AG10803 (cell line): ENCODE data around the gene RERE.

Experiments
- DNase-seq: peaks from one replicate; pipeline ENCODE4 v3.0.0; 2010; ENCODE audit warnings: low read depth
- H3K4me3 ChIP-seq: 2 replicates; pipeline ENCODE4 v1.5.1; 2011; ENCODE audit warnings: mild to moderate bottlenecking, low read length, control low read depth
- TF ChIP-seq, protein P1 (sequence below): conservative IDR thresholded peaks from 2 replicates; pipeline ENCODE4 v1.5.1; 2011; ENCODE audit warnings: mild to moderate bottlenecking, low read length, control low read depth, inconsistent platforms

RERE gene

DNA sequence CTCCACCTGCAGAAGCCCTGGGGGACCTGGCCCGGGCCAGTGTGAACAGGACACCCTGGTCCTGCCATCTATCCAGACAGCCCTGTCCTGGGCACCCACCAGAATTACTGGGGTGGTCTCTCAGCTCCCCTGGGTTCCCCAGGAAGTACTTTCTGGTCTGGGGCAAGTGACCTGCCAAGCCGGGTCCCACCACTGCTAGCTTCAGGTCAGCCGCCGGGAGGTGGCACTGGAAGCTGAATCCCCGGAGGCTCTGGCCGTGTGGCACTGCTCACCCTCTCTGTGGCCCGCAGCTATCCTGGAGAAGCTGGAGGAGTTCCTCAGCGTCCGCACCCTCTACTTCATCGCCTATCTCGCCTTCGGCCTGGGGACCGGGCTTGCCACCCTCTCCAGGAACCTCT lies 478.2 kb downstream of the RERE start:
- TF ChIP-seq, protein P1, sequence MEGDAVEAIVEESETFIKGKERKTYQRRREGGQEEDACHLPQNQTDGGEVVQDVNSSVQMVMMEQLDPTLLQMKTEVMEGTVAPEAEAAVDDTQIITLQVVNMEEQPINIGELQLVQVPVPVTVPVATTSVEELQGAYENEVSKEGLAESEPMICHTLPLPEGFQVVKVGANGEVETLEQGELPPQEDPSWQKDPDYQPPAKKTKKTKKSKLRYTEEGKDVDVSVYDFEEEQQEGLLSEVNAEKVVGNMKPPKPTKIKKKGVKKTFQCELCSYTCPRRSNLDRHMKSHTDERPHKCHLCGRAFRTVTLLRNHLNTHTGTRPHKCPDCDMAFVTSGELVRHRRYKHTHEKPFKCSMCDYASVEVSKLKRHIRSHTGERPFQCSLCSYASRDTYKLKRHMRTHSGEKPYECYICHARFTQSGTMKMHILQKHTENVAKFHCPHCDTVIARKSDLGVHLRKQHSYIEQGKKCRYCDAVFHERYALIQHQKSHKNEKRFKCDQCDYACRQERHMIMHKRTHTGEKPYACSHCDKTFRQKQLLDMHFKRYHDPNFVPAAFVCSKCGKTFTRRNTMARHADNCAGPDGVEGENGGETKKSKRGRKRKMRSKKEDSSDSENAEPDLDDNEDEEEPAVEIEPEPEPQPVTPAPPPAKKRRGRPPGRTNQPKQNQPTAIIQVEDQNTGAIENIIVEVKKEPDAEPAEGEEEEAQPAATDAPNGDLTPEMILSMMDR: no peak
- H3K4me3 ChIP-seq: no peak overlapping the region
- DNase-seq: no peak

DNA sequence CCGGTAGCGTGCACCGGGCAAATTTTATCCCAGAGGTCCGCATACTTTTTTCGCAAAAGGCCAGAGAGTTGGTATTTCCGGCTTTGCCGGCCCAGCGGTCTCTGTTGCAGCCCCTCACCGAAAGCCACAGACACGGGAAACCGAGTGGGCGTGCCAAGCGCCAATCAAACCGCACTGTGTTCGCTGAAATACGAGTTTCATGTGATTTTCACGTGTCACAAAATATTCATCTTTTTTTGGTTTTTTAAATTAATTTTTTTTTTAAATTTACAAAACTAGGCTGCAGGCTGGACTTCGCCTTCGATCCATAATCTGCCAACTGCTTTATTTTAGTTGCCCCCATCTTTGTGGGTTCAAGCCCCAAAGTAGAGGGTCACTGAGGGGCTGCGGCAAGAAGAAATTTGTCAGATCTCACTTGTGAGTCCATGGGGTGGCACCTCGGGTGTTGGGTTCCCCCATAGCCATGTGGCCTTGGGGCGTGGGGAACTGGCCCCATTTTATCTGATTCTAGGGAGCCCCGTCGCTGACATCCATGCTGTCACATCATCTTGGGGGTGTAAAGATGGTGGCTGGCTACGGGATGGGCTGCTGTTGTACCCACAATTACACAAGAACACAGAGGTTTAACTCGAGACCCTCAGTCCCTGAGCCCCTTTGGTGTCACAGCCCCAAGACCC lies 478.8 kb downstream of the RERE start:
- TF ChIP-seq, protein P1: no peak
- no peak for DNase-seq
- no peak overlapping the region for H3K4me3 ChIP-seq

DNA sequence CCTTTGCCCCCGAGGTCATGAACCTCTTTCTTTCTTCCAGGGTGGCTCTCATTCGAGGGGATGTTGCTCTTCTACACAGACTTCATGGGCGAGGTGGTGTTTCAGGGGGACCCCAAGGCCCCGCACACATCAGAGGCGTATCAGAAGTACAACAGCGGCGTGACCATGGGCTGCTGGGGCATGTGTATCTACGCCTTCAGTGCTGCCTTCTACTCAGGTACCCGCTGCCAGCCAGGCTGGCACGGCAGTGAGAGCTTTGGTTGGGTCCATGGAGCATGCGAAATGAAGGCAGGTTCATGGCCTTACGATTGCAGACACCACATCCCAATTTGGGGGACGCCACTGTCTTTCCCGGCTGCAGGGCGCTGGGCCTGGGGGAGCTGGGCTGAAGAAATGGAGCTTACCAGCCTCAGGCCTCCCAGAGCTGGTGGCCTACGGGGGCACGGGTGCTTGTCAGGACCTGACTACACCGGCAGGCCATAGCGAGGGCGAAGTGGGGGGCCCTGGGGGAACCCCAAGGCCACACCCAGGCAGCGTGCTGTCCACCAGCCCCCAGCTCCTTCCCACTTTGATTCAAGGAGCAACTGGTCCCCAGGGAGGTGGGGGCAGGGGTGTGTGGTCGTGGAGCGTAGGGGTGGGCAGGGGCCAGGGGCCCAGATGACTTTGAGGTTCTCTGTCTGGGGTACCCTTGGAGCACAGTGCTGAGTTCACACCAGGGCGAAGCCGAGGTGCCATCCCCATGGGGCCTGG lies 479.5 kb downstream of the RERE start:
- TF ChIP-seq, protein P1: no peak
- H3K4me3 ChIP-seq: no peak overlapping the region
- DNase-seq: no peak

DNA sequence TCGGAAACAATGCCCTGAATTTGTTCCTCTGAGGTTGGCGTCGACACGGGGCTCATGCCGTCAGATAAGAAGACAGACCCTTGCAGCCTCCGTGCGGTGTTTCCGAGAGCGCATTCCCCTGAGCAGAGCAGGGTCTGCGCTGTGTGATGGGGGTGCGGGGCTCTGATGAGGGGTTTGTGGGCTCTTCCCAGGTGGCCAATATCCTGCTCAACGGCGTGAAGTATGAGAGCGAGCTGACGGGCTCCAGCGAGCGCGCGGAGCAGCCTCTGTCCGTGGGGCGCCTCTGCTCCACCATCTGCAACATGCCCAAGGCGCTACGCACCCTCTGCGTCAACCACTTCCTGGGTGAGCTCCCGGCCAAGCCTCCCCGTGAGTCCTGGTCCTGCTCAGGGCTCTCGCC lies 482.2 kb downstream of the RERE start:
- no peak overlapping the region for H3K4me3 ChIP-seq
- TF ChIP-seq, protein P1: no peak
- no peak for DNase-seq

DNA sequence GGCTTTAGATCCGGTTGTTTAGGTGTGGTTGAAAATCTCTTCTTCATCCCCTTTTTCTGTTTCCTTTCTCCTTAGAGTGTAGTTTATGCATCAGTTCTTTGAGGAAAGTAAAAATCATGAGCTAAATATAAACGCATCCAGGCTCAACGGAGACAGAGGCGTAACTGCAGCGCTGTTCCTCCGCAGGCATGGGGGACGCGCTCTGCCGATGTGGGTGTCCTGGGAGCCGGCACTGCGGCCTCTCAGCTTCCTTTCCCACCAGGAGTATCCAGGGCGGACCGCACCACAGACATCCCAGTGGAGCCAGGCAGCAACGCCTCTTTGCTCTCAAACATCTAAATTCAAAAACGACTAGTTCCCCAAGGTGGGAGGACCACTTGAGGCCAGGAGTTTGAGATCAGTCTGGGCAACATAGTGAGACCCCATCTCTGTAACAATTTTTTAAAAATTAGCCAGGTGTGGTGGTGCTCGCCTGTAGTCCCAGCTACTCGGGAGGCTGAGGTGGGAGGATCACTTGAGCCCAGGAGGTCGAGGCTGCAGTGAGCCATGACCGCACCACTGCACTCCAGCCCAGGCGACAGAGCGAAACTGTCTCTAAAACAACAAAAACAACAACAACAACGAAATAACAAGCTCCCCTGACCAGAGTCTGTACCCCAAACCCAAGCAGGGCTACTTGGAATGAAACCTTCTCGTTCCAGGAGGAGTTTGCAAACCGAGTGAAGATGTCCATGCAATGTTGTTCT lies 483.2 kb downstream of the RERE start:
- H3K4me3 ChIP-seq: no peak overlapping the region
- TF ChIP-seq, protein P1: no peak
- no peak for DNase-seq

DNA sequence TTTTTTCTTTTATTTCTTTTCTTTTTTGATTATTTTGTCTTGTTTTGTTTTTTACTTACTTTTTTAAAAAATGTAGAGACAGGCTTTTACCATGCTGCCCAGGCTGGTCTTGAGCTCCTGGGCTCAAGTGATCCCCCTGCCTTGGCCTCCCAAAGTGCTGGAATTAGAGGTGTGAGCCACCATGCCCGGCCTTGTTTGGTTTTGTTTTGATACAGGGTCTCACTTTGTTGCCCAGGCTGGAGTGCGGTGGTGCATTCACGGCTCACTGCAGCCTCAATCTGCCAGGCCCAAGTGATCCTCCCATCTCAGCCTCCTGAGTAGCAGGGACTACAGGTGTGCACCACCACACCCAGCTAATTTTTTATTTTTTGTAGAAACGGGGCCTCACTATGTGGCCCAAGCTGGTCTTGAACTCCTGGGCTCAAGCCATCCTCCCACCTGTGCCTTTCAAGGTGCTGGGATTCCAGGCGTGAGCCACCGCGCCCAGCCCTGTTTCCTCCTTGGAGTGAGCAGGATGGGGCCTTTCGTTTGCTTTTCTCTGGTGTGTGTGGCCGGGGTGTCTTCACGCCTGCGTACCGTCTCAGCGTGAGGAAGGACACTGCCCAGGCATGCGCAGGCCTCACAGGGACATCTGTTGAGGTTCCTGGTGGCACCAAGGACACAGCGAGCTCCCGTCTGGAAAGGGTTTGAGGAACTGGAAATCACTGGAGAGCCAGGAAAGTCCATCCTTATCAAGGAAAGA lies 484.0 kb downstream of the RERE start:
- no peak for DNase-seq
- no peak overlapping the region for H3K4me3 ChIP-seq
- TF ChIP-seq, protein P1: no peak
